ENCODE data around the gene CMIP. TPM values are rescaled to one million over a fixed set of nuclear protein-coding genes. Genes with fewer than 3 reads are reported as not detected.

CMIP gene
- total RNA-seq, 3 donors from 2014 or later = 14.9 to 23.9 (median 17.6) TPM

DNA sequence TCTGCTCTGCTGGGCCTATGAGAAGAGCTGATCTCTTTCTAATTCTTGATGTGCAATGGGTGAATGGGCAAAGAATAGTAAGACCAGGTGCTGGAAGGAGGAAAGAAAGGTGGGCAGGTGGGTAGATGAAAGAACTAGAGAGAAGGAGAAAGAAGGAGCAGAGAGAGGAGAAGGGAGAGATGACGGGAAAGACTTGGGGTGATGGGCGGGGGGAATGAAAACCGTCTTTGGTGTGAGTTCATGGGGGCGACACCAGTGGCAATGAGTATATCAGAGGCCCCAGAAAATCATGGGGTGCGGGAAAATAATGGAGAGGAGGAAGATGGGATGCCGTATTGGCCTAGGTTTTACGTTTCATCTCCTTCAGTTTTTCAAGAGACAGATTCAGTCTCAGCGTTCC lies 205.7 kb downstream of the CMIP start:
- Histone ChIP-seq H3K4me3 (no peak overlapping the region), H3K9me3 (no peaks in the 10 kb centered on the region), H3K27me3 (no peaks in the 10 kb centered on the region), H3K36me3 (no peaks in the 10 kb centered on the region), H3K4me1 (no peaks in the 10 kb centered on the region), H3K27ac (no peak overlapping the region)
- DNase-seq (ENCODE audit: low spot score in 2 of 2) = no peak
- intact Hi-C loops (cut with DNase I; ENCODE audit: low total_unique reads) = loop anchor here (10.0 kb wide), 1 partner anchor 1875 kb away; no protein-coding TSS in a partner anchor
- TF ChIP-seq, protein P1, sequence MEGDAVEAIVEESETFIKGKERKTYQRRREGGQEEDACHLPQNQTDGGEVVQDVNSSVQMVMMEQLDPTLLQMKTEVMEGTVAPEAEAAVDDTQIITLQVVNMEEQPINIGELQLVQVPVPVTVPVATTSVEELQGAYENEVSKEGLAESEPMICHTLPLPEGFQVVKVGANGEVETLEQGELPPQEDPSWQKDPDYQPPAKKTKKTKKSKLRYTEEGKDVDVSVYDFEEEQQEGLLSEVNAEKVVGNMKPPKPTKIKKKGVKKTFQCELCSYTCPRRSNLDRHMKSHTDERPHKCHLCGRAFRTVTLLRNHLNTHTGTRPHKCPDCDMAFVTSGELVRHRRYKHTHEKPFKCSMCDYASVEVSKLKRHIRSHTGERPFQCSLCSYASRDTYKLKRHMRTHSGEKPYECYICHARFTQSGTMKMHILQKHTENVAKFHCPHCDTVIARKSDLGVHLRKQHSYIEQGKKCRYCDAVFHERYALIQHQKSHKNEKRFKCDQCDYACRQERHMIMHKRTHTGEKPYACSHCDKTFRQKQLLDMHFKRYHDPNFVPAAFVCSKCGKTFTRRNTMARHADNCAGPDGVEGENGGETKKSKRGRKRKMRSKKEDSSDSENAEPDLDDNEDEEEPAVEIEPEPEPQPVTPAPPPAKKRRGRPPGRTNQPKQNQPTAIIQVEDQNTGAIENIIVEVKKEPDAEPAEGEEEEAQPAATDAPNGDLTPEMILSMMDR (IDR thresholded peaks at IDR 0.05) = no peak
- TF ChIP-seq POLR2AphosphoS5 (IDR thresholded peaks at IDR 0.05) (no peak), POLR2A (IDR thresholded peaks at IDR 0.05) (no peak)

DNA sequence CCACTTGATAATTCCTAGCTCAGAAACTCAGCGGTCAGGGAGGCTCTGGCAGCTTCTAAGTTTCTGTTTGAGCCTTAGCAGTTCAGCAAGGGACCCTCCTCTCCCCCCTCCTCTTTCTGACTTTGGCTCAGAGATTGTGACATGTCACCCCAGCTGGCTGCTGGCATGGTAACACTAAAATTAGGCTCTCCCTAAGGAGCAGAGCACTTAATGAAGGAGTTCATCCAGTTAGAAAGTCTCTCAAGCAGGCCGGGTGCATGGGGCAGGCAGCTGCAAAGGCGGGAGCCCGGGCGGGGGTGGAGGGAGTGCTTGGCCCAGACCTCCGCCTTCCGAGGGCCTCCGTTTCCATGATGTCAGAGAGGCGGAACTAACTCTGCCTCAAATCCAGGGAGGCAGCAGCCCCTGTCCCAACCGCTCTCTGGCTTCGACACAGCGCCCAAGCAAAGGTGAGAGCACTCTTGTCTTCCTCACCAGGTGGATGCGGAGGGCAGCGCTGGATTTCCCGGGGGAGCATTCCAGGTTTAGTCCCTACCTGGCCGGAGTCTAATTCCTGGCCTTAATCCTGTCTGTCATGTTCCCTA lies 206.5 kb downstream of the CMIP start:
- intact Hi-C loops (cut with DNase I; ENCODE audit: low total_unique reads) = loop anchor here (10.0 kb wide), 1 partner anchor 1876 kb away; no protein-coding TSS in a partner anchor
- TF ChIP-seq POLR2A (IDR thresholded peaks at IDR 0.05) = no peak
- TF ChIP-seq, protein P1 (IDR thresholded peaks at IDR 0.05) = no peak
- TF ChIP-seq POLR2AphosphoS5 (IDR thresholded peaks at IDR 0.05) = no peak
- Histone ChIP-seq H3K36me3 (no peaks in the 10 kb centered on the region), H3K4me1 (no peaks in the 10 kb centered on the region), H3K27me3 (no peaks in the 10 kb centered on the region), H3K27ac (peak overlapping the region in 1 of 2 donors; percentile 61), H3K4me3 (peak overlapping the region in 1 of 3 donors; percentile 12), H3K9me3 (no peaks in the 10 kb centered on the region)
- no peak for DNase-seq (ENCODE audit: low spot score in 2 of 2)

DNA sequence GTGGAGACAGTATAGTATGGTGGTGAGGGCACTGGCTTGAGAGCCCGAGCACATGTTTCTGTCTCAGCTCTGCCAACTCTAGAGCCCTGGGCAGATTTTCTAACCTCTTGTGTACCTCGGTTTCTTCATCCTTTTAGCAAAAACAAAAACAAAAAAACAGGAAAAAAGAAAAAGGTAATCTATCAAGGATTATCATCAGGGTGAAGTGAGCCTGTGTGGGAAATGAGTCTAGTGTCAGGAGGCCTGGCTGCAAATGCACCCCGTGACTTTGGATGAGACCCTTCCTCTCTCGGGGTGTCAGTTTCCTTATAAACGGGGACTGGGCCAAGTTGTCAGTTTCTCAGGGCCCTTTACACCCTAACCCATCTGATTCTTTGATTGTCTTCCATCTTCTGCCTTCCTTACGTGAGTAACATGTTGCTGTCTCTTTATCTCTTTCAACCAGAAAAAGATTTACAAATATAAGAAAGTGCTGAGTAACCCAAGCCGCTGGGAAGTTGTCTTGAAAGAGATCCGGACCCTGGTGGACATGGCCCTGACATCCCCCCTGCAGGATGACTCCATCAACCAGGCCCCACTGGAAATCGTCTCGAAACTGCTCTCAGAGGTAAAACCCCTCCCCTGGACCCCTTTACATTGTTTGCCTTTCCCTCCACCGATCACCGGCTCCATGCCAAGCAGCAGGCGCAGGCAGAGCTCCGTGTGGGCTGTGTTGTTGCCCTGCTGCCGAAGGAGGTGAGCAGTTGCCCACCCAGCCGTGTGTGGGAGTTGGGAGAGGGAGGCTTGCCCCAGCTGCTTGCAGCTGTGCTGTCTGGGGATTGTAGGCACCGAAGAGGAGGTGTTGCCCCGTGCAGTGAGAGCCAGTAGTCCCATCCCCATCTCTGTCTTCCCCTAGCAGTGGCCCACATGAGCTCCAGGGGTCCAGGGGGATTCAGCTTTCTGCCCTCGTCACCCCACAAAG lies 207.4 kb downstream of the CMIP start:
- H3K9me3 ChIP-seq = no peaks in the 10 kb centered on the region
- TF ChIP-seq POLR2A (IDR thresholded peaks at IDR 0.05) (no peak), POLR2AphosphoS5 (IDR thresholded peaks at IDR 0.05) (no peak)
- TF ChIP-seq, protein P1 (IDR thresholded peaks at IDR 0.05) = no peak
- intact Hi-C loops (cut with DNase I; ENCODE audit: low total_unique reads) = loop anchor here (10.0 kb wide), 1 partner anchor 1877 kb away; no protein-coding TSS in a partner anchor
- no peaks in the 10 kb centered on the region for H3K4me1 ChIP-seq
- H3K36me3 ChIP-seq = no peaks in the 10 kb centered on the region
- no peaks in the 10 kb centered on the region for H3K27me3 ChIP-seq
- H3K27ac ChIP-seq = no peak overlapping the region
- no peak for DNase-seq (ENCODE audit: low spot score in 2 of 2)
- H3K4me3 ChIP-seq = peak overlapping the region in 1 of 3 donors; percentile 18

DNA sequence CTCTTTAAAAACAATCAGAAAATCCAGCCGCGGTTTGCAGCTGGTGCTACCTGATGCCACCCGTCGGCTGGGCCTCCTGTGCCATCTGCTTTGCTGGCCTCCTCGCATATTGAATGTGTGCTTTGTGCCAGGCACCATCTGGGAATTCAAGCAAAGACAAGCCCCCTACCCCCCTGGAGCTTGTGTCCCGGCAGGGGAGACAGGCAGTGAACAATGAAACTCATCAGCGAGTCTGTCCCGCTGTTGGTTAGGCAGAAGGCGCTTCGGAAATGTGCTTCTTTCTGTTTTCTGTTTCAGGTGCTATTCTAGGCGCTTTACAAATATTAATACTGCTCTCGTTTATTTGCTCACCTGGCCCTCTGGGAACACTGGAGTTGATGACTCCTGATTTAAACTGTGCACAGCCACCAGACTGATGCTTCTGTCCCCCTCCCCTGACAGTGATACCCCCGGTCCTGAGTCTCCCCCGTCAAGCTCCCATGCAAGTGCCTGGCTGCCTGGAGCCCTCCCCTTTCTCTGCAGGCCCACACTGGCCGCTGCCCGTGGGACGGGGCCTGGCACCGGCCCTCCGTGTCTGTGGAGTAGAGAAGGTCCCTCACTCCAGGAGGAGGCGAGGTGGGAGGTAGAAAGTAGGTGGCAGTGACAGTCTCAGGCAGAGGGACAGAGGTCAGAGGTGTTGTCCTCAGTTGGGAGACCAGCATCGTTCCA lies 208.3 kb downstream of the CMIP start:
- DNase-seq (ENCODE audit: low spot score in 2 of 2) = no peak
- H3K27ac ChIP-seq = no peak overlapping the region
- no peak for TF ChIP-seq POLR2A (IDR thresholded peaks at IDR 0.05)
- TF ChIP-seq POLR2AphosphoS5 (IDR thresholded peaks at IDR 0.05) = no peak
- TF ChIP-seq, protein P1 (IDR thresholded peaks at IDR 0.05) = no peak
- no peaks in the 10 kb centered on the region for H3K27me3 ChIP-seq
- no peaks in the 10 kb centered on the region for H3K9me3 ChIP-seq
- no peaks in the 10 kb centered on the region for H3K36me3 ChIP-seq
- intact Hi-C loops (cut with DNase I; ENCODE audit: low total_unique reads) = loop anchor here (10.0 kb wide), 1 partner anchor 1878 kb away; no protein-coding TSS in a partner anchor
- no peaks in the 10 kb centered on the region for H3K4me1 ChIP-seq
- no peak overlapping the region for H3K4me3 ChIP-seq
